HepG2 (cell line): Measurements from ENCODE around the gene BTAF1. TPM values are rescaled to one million over a fixed set of nuclear protein-coding genes. Genes with fewer than 3 reads are reported as not detected.

Experiments
- ARID2 ChIP-seq: sonication (generic); formaldehyde crosslinking; IDR thresholded peaks from 2 replicates; pipeline ENCODE4 v1.8.1; 2022; ENCODE audit warnings: mild to moderate bottlenecking, missing genetic modification reagents, borderline replicate concordance
- ARID3A ChIP-seq: IDR thresholded peaks from 2 replicates; pipeline ENCODE4 v1.6.1; 2012; ENCODE audit warnings: low read depth, low read length, improper control_type of control experiment
- CHCHD3 ChIP-seq: sonication (generic); formaldehyde crosslinking; IDR thresholded peaks from 2 replicates; pipeline ENCODE4 v1.8.0; 2022; ENCODE audit warnings: mild to moderate bottlenecking, missing genetic modification reagents, moderate library complexity
- POLR2G ChIP-seq: fragments of 200-400 bp; formaldehyde crosslinking; IDR thresholded peaks from 2 replicates; pipeline ENCODE4 v1.6.1; 2018; ENCODE audit warnings: mild to moderate bottlenecking, low read depth, low read length, moderate library complexity
- SALL2 ChIP-seq: sonication (generic); formaldehyde crosslinking; IDR thresholded peaks from 2 replicates; pipeline ENCODE4 v1.8.1; 2023; ENCODE audit warnings: mild to moderate bottlenecking, missing genetic modification reagents, inconsistent platforms
- SRSF1 ChIP-seq: fragments of 200-400 bp; formaldehyde crosslinking; optimal IDR thresholded peaks from 2 replicates; pipeline ENCODE3; 2017; ENCODE audit warnings: mild to moderate bottlenecking, low read depth, low read length, moderate library complexity
- WIZ ChIP-seq: sonication (generic); formaldehyde crosslinking; IDR thresholded peaks from 2 replicates; pipeline ENCODE4 v1.5.1; 2020; ENCODE audit warnings: mild to moderate bottlenecking, missing genetic modification reagents
- ZNF280D ChIP-seq: sonication (generic); formaldehyde crosslinking; IDR thresholded peaks from 2 replicates; pipeline ENCODE4 v1.5.1; 2020; ENCODE audit warnings: mild to moderate bottlenecking, missing genetic modification reagents
- ZNF430 ChIP-seq: sonication (generic); formaldehyde crosslinking; IDR thresholded peaks from 2 replicates; pipeline ENCODE4 v1.9.0; 2021; ENCODE audit warnings: mild to moderate bottlenecking, missing genetic modification reagents
- ZNF576 ChIP-seq: sonication (generic); formaldehyde crosslinking; IDR thresholded peaks from 2 replicates; pipeline ENCODE4 v1.4.0; 2020; ENCODE audit warnings: mild to moderate bottlenecking, missing genetic modification reagents
- polyA plus RNA-seq, 8 experiments: library from polyadenylated mRNA; depleted of rRNA in 3 of 8; stranded (reverse) in 7 of 8; unstranded in 1 of 8; fragments of >200 nt; fragmentation: Illumina TruSeq in 4 of 8; extraction: Trizol in 4 of 8; gene quantifications; 2 replicates each; pipeline versions ENCODE4 v1.2.1 to v1.2.3, GENCODE V29; 2011 to 2016; ENCODE audit warnings: low read depth in 4 of 8, missing spikeins in 1 of 8, mixed read lengths in 1 of 8; ENCODE audit not compliant: insufficient read depth in 1 of 8
- total RNA-seq, 5 experiments: library from RNA; depleted of rRNA; stranded (reverse); fragments of >200 nt; fragmentation: Illumina TruSeq; extraction: Trizol; gene quantifications; 2 replicates each; pipeline ENCODE4 v1.2.3, GENCODE V29; 2016; ENCODE audit warnings: low read depth in 1 of 5
- TF ChIP-seq, protein P1 (sequence below): IDR thresholded peaks from 2 replicates; pipeline ENCODE4 v1.6.1; 2016
- TF ChIP-seq, protein P2 (sequence below), 2 experiments: sonication (generic) in 1 of 2; formaldehyde crosslinking in 1 of 2; IDR thresholded peaks; 2 replicates each; pipeline versions ENCODE4 v1.4.0 to v1.6.1; 2016 to 2020; ENCODE audit warnings: borderline replicate concordance in 1 of 2, low read depth in 1 of 2, mild to moderate bottlenecking in 1 of 2, missing genetic modification reagents in 1 of 2
- TF ChIP-seq, protein P3 (sequence below): sonication (generic); formaldehyde crosslinking; conservative IDR thresholded peaks from 2 replicates; pipeline ENCODE4 v1.4.0; 2020; ENCODE audit warnings: missing genetic modification reagents

BTAF1 gene
- total and polyA plus RNA-seq, 2 of the 13 experiments (the other 11 are each of a cell fraction or from before 2014, with no cell fraction given): 38.6 to 54.1 TPM

DNA sequence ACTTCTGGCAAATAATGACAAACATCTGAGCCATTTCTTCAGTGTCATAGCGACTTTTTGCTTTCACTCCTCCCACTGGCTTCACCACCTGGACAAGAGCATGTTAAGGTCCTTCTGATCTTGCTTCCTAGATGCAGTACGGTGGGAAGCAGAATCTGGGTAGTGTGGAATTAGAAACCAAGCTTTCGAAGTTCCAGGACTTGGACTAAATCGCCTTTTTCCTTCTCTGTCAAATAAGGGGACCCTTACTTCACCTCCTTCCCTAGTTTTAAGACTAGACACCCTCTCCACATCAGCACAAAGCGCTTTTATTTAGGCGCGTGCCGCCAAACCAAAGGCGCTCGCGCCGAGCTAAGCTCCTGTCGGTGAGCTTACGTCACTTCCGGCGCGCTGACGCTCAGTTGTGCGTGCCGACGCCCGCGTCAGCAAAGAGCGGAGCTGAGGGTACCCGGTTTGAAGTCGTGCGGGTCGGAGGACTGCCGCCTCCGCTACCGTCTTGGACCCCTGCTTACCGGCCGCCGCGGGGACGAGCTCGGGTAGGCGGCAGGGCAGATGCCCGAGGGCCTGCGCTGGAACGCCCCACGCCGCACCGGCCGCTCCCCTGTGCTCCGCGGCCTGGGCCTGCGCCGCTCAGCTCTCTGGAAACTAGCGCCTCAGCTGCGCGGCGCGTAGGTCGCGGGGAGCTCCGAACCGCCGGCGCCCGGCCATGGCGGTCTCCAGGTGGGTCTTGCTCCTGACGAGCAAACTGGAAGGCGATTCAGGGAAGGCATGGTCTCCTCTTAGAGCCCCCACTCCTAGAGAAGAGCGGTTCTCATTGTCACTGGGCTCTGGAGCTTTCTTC is at the start of gene BTAF1 (continued):
- TF ChIP-seq, protein P1, sequence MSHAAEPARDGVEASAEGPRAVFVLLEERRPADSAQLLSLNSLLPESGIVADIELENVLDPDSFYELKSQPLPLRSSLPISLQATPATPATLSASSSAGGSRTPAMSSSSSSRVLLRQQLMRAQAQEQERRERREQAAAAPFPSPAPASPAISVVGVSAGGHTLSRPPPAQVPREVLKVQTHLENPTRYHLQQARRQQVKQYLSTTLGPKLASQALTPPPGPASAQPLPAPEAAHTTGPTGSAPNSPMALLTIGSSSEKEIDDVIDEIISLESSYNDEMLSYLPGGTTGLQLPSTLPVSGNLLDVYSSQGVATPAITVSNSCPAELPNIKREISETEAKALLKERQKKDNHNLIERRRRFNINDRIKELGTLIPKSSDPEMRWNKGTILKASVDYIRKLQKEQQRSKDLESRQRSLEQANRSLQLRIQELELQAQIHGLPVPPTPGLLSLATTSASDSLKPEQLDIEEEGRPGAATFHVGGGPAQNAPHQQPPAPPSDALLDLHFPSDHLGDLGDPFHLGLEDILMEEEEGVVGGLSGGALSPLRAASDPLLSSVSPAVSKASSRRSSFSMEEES (CRISPR knock-in tag): peak; percentile 66; the same call in 1 of the 2 replicates
- TF ChIP-seq WIZ (CRISPR knock-in tag) (peak; percentile 44; the same call in 1 of the 2 replicates), CHCHD3 (CRISPR knock-in tag) (0 out of 2 replicates have a peak, but pooled peaks have one; percentile 34), ZNF576 (CRISPR knock-in tag) (no peak; the same call in 1 of the 2 replicates), ZNF280D (0 out of 2 replicates have a peak, but pooled peaks have one; percentile 46), POLR2G (peak; percentile 99), ARID3A (no peak), SALL2 (CRISPR knock-in tag) (peak; percentile 97), ARID2 (CRISPR knock-in tag) (peak; percentile 66; the same call in 1 of the 2 replicates), SRSF1 (no peak), ZNF430 (peak; percentile 89)
- TF ChIP-seq, protein P2, sequence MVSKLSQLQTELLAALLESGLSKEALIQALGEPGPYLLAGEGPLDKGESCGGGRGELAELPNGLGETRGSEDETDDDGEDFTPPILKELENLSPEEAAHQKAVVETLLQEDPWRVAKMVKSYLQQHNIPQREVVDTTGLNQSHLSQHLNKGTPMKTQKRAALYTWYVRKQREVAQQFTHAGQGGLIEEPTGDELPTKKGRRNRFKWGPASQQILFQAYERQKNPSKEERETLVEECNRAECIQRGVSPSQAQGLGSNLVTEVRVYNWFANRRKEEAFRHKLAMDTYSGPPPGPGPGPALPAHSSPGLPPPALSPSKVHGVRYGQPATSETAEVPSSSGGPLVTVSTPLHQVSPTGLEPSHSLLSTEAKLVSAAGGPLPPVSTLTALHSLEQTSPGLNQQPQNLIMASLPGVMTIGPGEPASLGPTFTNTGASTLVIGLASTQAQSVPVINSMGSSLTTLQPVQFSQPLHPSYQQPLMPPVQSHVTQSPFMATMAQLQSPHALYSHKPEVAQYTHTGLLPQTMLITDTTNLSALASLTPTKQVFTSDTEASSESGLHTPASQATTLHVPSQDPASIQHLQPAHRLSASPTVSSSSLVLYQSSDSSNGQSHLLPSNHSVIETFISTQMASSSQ (IDR thresholded peaks at IDR 0.05; ENCODE audit: low read depth): no peak
- TF ChIP-seq, protein P2 (CRISPR knock-in tag; IDR thresholded peaks at IDR 0.05; ENCODE audit: borderline replicate concordance): peak; percentile 79; the same call in 1 of the 2 replicates
- TF ChIP-seq, protein P3, sequence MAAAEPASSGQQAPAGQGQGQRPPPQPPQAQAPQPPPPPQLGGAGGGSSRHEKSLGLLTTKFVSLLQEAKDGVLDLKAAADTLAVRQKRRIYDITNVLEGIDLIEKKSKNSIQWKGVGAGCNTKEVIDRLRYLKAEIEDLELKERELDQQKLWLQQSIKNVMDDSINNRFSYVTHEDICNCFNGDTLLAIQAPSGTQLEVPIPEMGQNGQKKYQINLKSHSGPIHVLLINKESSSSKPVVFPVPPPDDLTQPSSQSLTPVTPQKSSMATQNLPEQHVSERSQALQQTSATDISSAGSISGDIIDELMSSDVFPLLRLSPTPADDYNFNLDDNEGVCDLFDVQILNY (CRISPR knock-in tag): 0 out of 2 replicates have a peak, but pooled peaks have one; percentile 51
